ENCODE results near the gene MAD1L1. TPM values are rescaled to one million over a fixed set of nuclear protein-coding genes. Genes with fewer than 3 reads are reported as not detected.

The MAD1L1 gene
- total RNA-seq, 1 donor from 2014 or later = 57.4 TPM

- peak; percentile 90 for FAIRE-seq
- H3K36me3 ChIP-seq (ENCODE audit: control insufficient read depth, insufficient read depth, low read length) = peaks cover 23% of the 10 kb centered on the region
Measured at GRCh38 chr7:2213551-2214215, 19.1 kb downstream of the MAD1L1 start.

GRCh38 chr7:2212906-2213305, 19.8 kb downstream of the MAD1L1 start:
- DNase-seq (ENCODE audit: low read depth) = no peak
- Histone ChIP-seq H3K4me3 (ENCODE audit: low read depth, low read length) (no peak overlapping the region), H3K27me3 (ENCODE audit: control insufficient read depth, insufficient read depth, low read length) (no peaks in the 10 kb centered on the region), H3K36me3 (ENCODE audit: control insufficient read depth, insufficient read depth, low read length) (peaks cover 25% of the 10 kb centered on the region)
- no peak for TF ChIP-seq CTCF (IDR thresholded peaks at IDR 0.05; ENCODE audit: insufficient read depth, low read length, severe bottlenecking)
- no peak for FAIRE-seq

More at GRCh38 chr7:2213551-2214215, 19.1 kb downstream of the MAD1L1 start:
- DNase-seq (ENCODE audit: low read depth) = no peak
- no peak for TF ChIP-seq CTCF (IDR thresholded peaks at IDR 0.05; ENCODE audit: insufficient read depth, low read length, severe bottlenecking)
- no peaks in the 10 kb centered on the region for H3K27me3 ChIP-seq (ENCODE audit: control insufficient read depth, insufficient read depth, low read length)
- no peak overlapping the region for H3K4me3 ChIP-seq (ENCODE audit: low read depth, low read length)

DNA sequence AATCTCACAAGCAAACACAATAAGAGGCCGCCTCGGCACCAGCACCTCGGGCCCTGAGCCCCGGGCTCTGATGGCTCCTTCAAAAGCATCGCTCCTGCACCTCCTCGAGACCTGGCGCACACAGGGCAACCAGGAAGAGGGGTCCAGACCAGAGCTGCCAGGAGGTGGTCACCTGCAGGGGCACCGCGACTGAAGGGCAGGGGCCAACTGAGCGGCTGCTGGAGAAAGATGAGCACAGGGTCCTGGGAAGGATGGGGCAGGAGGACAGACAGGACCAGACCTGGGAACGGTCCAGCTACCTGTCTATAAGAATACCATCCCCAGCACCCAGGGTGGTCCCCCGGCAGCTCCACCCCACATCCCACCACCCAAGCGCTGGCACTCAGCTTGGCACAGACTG, 20.8 kb downstream of the MAD1L1 start:
- DNase-seq (ENCODE audit: low read depth) = no peak
- peaks cover 19% of the 10 kb centered on the region for H3K36me3 ChIP-seq (ENCODE audit: control insufficient read depth, insufficient read depth, low read length)
- FAIRE-seq = no peak
- H3K27me3 ChIP-seq (ENCODE audit: control insufficient read depth, insufficient read depth, low read length) = no peaks in the 10 kb centered on the region
- no peak for TF ChIP-seq CTCF (IDR thresholded peaks at IDR 0.05; ENCODE audit: insufficient read depth, low read length, severe bottlenecking)
- no peak overlapping the region for H3K4me3 ChIP-seq (ENCODE audit: low read depth, low read length)

DNA sequence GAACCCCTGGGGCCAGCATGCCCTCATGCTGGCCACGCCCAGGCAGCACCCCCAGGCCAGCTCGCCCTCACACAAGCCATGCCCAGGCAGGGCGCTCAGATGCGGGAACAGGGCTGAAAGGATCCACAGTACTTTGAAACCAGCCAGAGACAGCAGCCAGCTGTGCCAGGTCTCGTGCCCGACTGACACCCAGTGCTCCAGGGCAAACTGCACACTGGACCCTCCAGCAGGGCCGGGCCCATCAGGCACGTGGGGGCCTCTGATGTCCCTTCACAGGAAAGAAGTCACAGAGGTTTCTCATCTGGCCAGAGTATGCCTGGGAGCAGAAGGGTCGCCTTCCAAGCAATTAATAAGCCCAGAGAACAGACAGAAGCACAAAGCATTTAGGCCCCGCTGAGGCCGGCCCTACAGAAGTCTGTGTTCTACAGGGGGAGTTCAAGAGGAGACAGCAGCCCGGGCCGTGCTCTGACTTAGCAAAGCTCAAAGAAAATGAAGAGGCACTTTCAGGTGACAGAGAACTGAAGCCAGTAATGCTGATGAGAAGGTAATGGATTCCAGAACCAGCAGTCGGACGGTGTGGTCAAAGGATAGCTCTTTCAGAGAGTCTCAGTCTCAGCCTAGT, 21.4 kb downstream of the MAD1L1 start:
- FAIRE-seq = no peak
- H3K36me3 ChIP-seq (ENCODE audit: control insufficient read depth, insufficient read depth, low read length) = peaks cover 14% of the 10 kb centered on the region
- no peak overlapping the region for H3K4me3 ChIP-seq (ENCODE audit: low read depth, low read length)
- TF ChIP-seq CTCF (IDR thresholded peaks at IDR 0.05; ENCODE audit: insufficient read depth, low read length, severe bottlenecking) = no peak
- no peak for DNase-seq (ENCODE audit: low read depth)
- no peaks in the 10 kb centered on the region for H3K27me3 ChIP-seq (ENCODE audit: control insufficient read depth, insufficient read depth, low read length)

- DNase-seq (ENCODE audit: low read depth) (no peak), FAIRE-seq (no peak)
- H3K4me3 ChIP-seq (ENCODE audit: low read depth, low read length) = no peak overlapping the region
- H3K27me3 ChIP-seq (ENCODE audit: control insufficient read depth, insufficient read depth, low read length) = no peaks in the 10 kb centered on the region
- TF ChIP-seq CTCF (IDR thresholded peaks at IDR 0.05; ENCODE audit: insufficient read depth, low read length, severe bottlenecking) = no peak
- H3K36me3 ChIP-seq (ENCODE audit: control insufficient read depth, insufficient read depth, low read length) = peaks cover 14% of the 10 kb centered on the region
Measured at GRCh38 chr7:2210551-2211258, 22.0 kb downstream of the MAD1L1 start.

Data from bronchial epithelial cell (primary cell).